Skeletal muscle satellite cell (primary cell): Measurements from ENCODE around the gene TBL1XR1.

Experiments
- H3K27me3 ChIP-seq: 2 replicates; pipeline ENCODE4 v1.7.0; 2013; ENCODE audit warnings: low read length; ENCODE audit not compliant: control insufficient read depth, insufficient read depth
- H3K36me3 ChIP-seq: 2 replicates; pipeline ENCODE4 v1.7.0; 2013; ENCODE audit warnings: mild to moderate bottlenecking, control low read depth, low read length; ENCODE audit not compliant: insufficient read depth
- H3K4me1 ChIP-seq: 2 replicates; pipeline ENCODE4 v1.7.0; 2013; ENCODE audit warnings: low read length; ENCODE audit not compliant: control insufficient read depth, insufficient read depth
- H3K4me2 ChIP-seq: 2 replicates; pipeline ENCODE4 v1.7.0; 2013; ENCODE audit warnings: mild to moderate bottlenecking, low read length
- H3K4me3 ChIP-seq: 2 replicates; pipeline ENCODE4 v1.7.0; 2013; ENCODE audit warnings: low read length
- H3K9ac ChIP-seq: 2 replicates; pipeline ENCODE4 v1.7.0; 2013; ENCODE audit warnings: mild to moderate bottlenecking, low read depth, low read length, moderate library complexity
- H3K9me3 ChIP-seq: replicated peaks from 2 replicates; pipeline ENCODE4 v1.7.0; 2013; ENCODE audit warnings: mild to moderate bottlenecking, control low read depth, low read length

The TBL1XR1 gene

DNA sequence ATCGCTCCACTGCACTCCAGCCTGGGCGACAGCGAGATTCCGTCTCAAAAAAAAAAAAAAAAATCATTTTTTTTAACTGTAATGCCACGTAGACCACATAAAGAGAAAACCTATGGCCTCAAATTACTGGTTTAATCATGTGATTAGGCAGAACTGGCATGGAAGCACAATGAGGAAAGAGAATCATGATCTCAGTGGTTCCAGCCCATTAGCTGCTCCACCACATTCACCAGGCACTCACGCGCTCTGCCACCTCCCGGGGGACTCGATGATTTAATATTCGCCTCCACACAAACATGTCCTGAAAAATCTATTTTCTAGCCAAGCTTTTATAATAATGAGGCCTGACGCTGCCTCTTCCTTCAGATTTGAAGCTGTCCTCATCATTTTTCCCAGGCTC lies 204.7 kb downstream of the TBL1XR1 start:
- no peaks in the 10 kb centered on the region for H3K36me3 ChIP-seq
- no peak overlapping the region for H3K4me3 ChIP-seq
- no peaks in the 10 kb centered on the region for H3K9me3 ChIP-seq
- H3K27me3 ChIP-seq, result no peaks in the 10 kb centered on the region
- no peaks in the 10 kb centered on the region for H3K4me1 ChIP-seq
- H3K4me2 ChIP-seq, result no peak overlapping the region
- no peak overlapping the region for H3K9ac ChIP-seq

GRCh38 chr3:176988795-176989194 lies 208.5 kb downstream of the TBL1XR1 start:
- H3K9ac ChIP-seq, result no peak overlapping the region
- no peak overlapping the region for H3K4me3 ChIP-seq
- no peak overlapping the region for H3K4me2 ChIP-seq
- H3K9me3 ChIP-seq, result no peaks in the 10 kb centered on the region
- H3K4me1 ChIP-seq, result no peaks in the 10 kb centered on the region
- H3K36me3 ChIP-seq, result no peaks in the 10 kb centered on the region
- no peaks in the 10 kb centered on the region for H3K27me3 ChIP-seq

- Histone ChIP-seq H3K27me3 (no peaks in the 10 kb centered on the region), H3K4me3 (no peak overlapping the region), H3K9ac (no peak overlapping the region), H3K4me1 (no peaks in the 10 kb centered on the region), H3K36me3 (no peaks in the 10 kb centered on the region), H3K4me2 (no peak overlapping the region), H3K9me3 (no peaks in the 10 kb centered on the region)
Measured at GRCh38 chr3:176987901-176988650, 209.2 kb downstream of the TBL1XR1 start.

GRCh38 chr3:176978441-176978840 lies 218.8 kb downstream of the TBL1XR1 start:
- Histone ChIP-seq H3K9me3 (no peaks in the 10 kb centered on the region), H3K36me3 (no peaks in the 10 kb centered on the region), H3K27me3 (no peaks in the 10 kb centered on the region), H3K4me3 (no peak overlapping the region), H3K4me2 (no peak overlapping the region), H3K9ac (no peak overlapping the region), H3K4me1 (peaks cover 5% of the 10 kb centered on the region)

GRCh38 chr3:176977331-176977730 lies 220.0 kb downstream of the TBL1XR1 start:
- H3K27me3 ChIP-seq, result no peaks in the 10 kb centered on the region
- H3K36me3 ChIP-seq, result no peaks in the 10 kb centered on the region
- H3K4me2 ChIP-seq, result no peak overlapping the region
- H3K4me1 ChIP-seq, result peaks cover 5% of the 10 kb centered on the region
- no peak overlapping the region for H3K9ac ChIP-seq
- no peak overlapping the region for H3K4me3 ChIP-seq
- H3K9me3 ChIP-seq, result no peaks in the 10 kb centered on the region

DNA sequence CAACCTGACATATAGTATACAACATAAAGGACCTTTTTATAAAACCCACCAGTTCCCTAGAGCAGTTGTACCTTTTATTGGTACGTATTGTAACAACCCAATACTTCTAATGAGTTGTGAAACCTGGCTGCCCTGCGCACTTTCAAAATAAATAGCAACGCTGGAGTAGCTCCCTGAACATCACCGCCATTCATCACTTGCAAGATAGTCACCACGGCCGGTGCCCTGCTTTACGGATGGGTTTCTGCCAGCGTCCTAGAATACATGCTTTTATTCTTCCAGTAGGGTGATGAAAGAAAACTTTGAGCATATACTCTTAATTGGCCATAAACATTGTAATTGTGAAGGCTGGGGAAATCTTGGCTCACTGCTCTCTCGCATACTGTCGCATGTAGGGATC lies 220.7 kb downstream of the TBL1XR1 start:
- H3K27me3 ChIP-seq, result no peaks in the 10 kb centered on the region
- H3K4me1 ChIP-seq, result peaks cover 5% of the 10 kb centered on the region
- H3K4me3 ChIP-seq, result no peak overlapping the region
- H3K9ac ChIP-seq, result no peak overlapping the region
- no peaks in the 10 kb centered on the region for H3K36me3 ChIP-seq
- no peak overlapping the region for H3K4me2 ChIP-seq
- no peaks in the 10 kb centered on the region for H3K9me3 ChIP-seq

GRCh38 chr3:176974279-176974678 lies 223.0 kb downstream of the TBL1XR1 start:
- H3K4me3 ChIP-seq, result no peak overlapping the region
- H3K4me2 ChIP-seq, result no peak overlapping the region
- H3K27me3 ChIP-seq, result no peaks in the 10 kb centered on the region
- H3K4me1 ChIP-seq, result peaks cover 5% of the 10 kb centered on the region
- no peak overlapping the region for H3K9ac ChIP-seq
- H3K9me3 ChIP-seq, result no peaks in the 10 kb centered on the region
- no peaks in the 10 kb centered on the region for H3K36me3 ChIP-seq

- Histone ChIP-seq H3K4me2 (no peak overlapping the region), H3K4me3 (no peak overlapping the region), H3K4me1 (no peaks in the 10 kb centered on the region), H3K9ac (no peak overlapping the region), H3K36me3 (no peaks in the 10 kb centered on the region), H3K9me3 (no peaks in the 10 kb centered on the region), H3K27me3 (no peaks in the 10 kb centered on the region)
Measured at GRCh38 chr3:176971613-176972174, 225.6 kb downstream of the TBL1XR1 start.

- Histone ChIP-seq H3K4me3 (no peak overlapping the region), H3K9ac (no peak overlapping the region), H3K36me3 (no peaks in the 10 kb centered on the region), H3K27me3 (no peaks in the 10 kb centered on the region), H3K9me3 (no peaks in the 10 kb centered on the region), H3K4me2 (no peak overlapping the region), H3K4me1 (no peaks in the 10 kb centered on the region)
Measured at GRCh38 chr3:176970770-176971169, 226.5 kb downstream of the TBL1XR1 start.

- H3K4me3 ChIP-seq, result no peak overlapping the region
- H3K4me1 ChIP-seq, result no peaks in the 10 kb centered on the region
- H3K36me3 ChIP-seq, result no peaks in the 10 kb centered on the region
- no peak overlapping the region for H3K9ac ChIP-seq
- H3K27me3 ChIP-seq, result no peaks in the 10 kb centered on the region
- H3K4me2 ChIP-seq, result no peak overlapping the region
- no peaks in the 10 kb centered on the region for H3K9me3 ChIP-seq
Measured at GRCh38 chr3:176969506-176969905, 227.8 kb downstream of the TBL1XR1 start.
